OCI-LY1 (cell line): ENCODE measurements around the gene CNIH2.
"Not testable (repeated sequence)": the region's sequence is repeated elsewhere in the genome, so short reads cannot be mapped to it uniquely, and the experiment has no call there.

Source experiments
- H2AFZ ChIP-seq: fragments of 200-600 bp; sonication (generic), shearing (Covaris generic); 2 replicates; pipeline ENCODE4 v1.6.0; 2014; ENCODE audit warnings: antibody characterized with exemption, mild to moderate bottlenecking, low read length
- H3F3A ChIP-seq: fragments of 200-600 bp; sonication (generic), shearing (Covaris generic); 2 replicates; pipeline ENCODE4 v1.6.0; 2014; ENCODE audit warnings: mild to moderate bottlenecking, antibody characterized with exemption, low read length, moderate library complexity; ENCODE audit not compliant: insufficient read depth
- H3K27ac ChIP-seq: fragments of 200-600 bp; sonication (generic); 2 replicates; pipeline ENCODE4 v1.5.1; 2014; ENCODE audit warnings: low read length, mixed run types, mild to moderate bottlenecking, low read depth; ENCODE audit not compliant: poor library complexity, severe bottlenecking
- H3K27me3 ChIP-seq: fragments of 200-600 bp; sonication (generic); 2 replicates; pipeline ENCODE4 v1.6.0; 2014; ENCODE audit warnings: antibody characterized with exemption, mild to moderate bottlenecking, low read length, moderate library complexity; ENCODE audit not compliant: insufficient read depth
- H3K36me3 ChIP-seq: fragments of 200-600 bp; sonication (generic); 2 replicates; pipeline ENCODE4 v1.6.1; 2014; ENCODE audit warnings: mild to moderate bottlenecking, antibody characterized with exemption, low read length, moderate library complexity, mixed read lengths; ENCODE audit not compliant: insufficient read depth
- H3K4me1 ChIP-seq: fragments of 200-600 bp; sonication (generic); 2 replicates; pipeline ENCODE4 v1.5.1; 2014; ENCODE audit warnings: mild to moderate bottlenecking, low read length, moderate library complexity; ENCODE audit not compliant: insufficient read depth, severe bottlenecking
- H3K4me2 ChIP-seq: fragments of 200-600 bp; sonication (generic), shearing (Covaris generic); 2 replicates; pipeline ENCODE4 v1.6.1; 2014; ENCODE audit warnings: low read length
- H3K4me3 ChIP-seq: fragments of 200-600 bp; sonication (generic); 2 replicates; pipeline ENCODE4 v1.5.1; 2014; ENCODE audit warnings: low read length, low read depth, mild to moderate bottlenecking, mixed read lengths; ENCODE audit not compliant: poor library complexity, severe bottlenecking
- H3K79me2 ChIP-seq: fragments of 200-600 bp; shearing (Covaris generic); 2 replicates; pipeline ENCODE4 v1.6.1; 2016; ENCODE audit warnings: mixed run types, low read length, mixed read lengths; ENCODE audit not compliant: insufficient read depth
- H3K9ac ChIP-seq: fragments of 200-600 bp; sonication (generic), shearing (Covaris generic); 2 replicates; pipeline ENCODE4 v1.6.1; 2014; ENCODE audit warnings: mild to moderate bottlenecking, low read length, mixed read lengths
- H3K9me2 ChIP-seq: fragments of 200-600 bp; sonication (generic), shearing (Covaris generic); 2 replicates; pipeline ENCODE4 v1.6.1; 2014; ENCODE audit warnings: low read depth, mild to moderate bottlenecking, low read length, mixed read lengths
- H3K9me3 ChIP-seq: fragments of 200-600 bp; shearing (Covaris generic); 2 replicates; pipeline ENCODE4 v1.6.1; 2014; ENCODE audit warnings: low read length, mixed read lengths
- H4K20me1 ChIP-seq: fragments of 200-600 bp; sonication (generic), shearing (Covaris generic); 2 replicates; pipeline ENCODE4 v1.6.0; 2016; ENCODE audit warnings: mild to moderate bottlenecking, low read length; ENCODE audit not compliant: insufficient read depth
- CTCF ChIP-seq: fragments of 200-600 bp; sonication (generic), shearing (Covaris generic); IDR thresholded peaks from 2 replicates; pipeline ENCODE4 v1.5.1; 2017; ENCODE audit warnings: mild to moderate bottlenecking, antibody characterized with exemption, low read length, moderate library complexity, mixed read lengths
- EZH2 ChIP-seq: fragments of 200-600 bp; sonication (generic), shearing (Covaris generic); IDR thresholded peaks from 2 replicates; pipeline ENCODE4 v1.8.0; 2017; ENCODE audit warnings: borderline replicate concordance, mixed run types, mild to moderate bottlenecking, antibody characterized with exemption, low read length, moderate library complexity, mixed read lengths

Gene CNIH2

GRCh38 chr11:66251809-66252208 is 26.2 kb upstream of the CNIH2 start:
- no peaks in the 10 kb centered on the region for H3K27me3 ChIP-seq
- TF ChIP-seq EZH2 = no peak
- no peak for TF ChIP-seq CTCF
- H3F3A ChIP-seq = no peaks in the 10 kb centered on the region
- no peaks in the 10 kb centered on the region for H3K9me2 ChIP-seq
- H3K4me3 ChIP-seq = no peak overlapping the region
- no peaks in the 10 kb centered on the region for H3K79me2 ChIP-seq
- no peak overlapping the region for H2AFZ ChIP-seq
- no peaks in the 10 kb centered on the region for H3K9me3 ChIP-seq
- no peaks in the 10 kb centered on the region for H4K20me1 ChIP-seq
- H3K4me2 ChIP-seq = no peak overlapping the region
- peaks cover 9% of the 10 kb centered on the region for H3K4me1 ChIP-seq
- H3K9ac ChIP-seq = no peak overlapping the region
- peaks cover 23% of the 10 kb centered on the region for H3K36me3 ChIP-seq
- no peak overlapping the region for H3K27ac ChIP-seq

- not testable (repeated sequence) for H2AFZ ChIP-seq, H3K4me2 ChIP-seq, H3K9me2 ChIP-seq, H3K4me3 ChIP-seq, H3F3A ChIP-seq, H4K20me1 ChIP-seq, H3K79me2 ChIP-seq, H3K9me3 ChIP-seq, H3K27me3 ChIP-seq, H3K27ac ChIP-seq, H3K9ac ChIP-seq
- Histone ChIP-seq H3K4me1 (peaks cover 11% of the 10 kb centered on the region), H3K36me3 (peaks cover 18% of the 10 kb centered on the region)
Measured at GRCh38 chr11:66253081-66253480, 24.9 kb upstream of the CNIH2 start.

- H3K4me3 ChIP-seq = peak overlapping the region; percentile 85
- H3K4me2 ChIP-seq = peak overlapping the region; percentile 95
- H3K79me2 ChIP-seq = no peaks in the 10 kb centered on the region
- no peaks in the 10 kb centered on the region for H4K20me1 ChIP-seq
- H3K4me1 ChIP-seq = peaks cover 19% of the 10 kb centered on the region
- peak overlapping the region; percentile 90 for H3K9ac ChIP-seq
- TF ChIP-seq CTCF (no peak), EZH2 (no peak)
- peaks cover 33% of the 10 kb centered on the region for H3K36me3 ChIP-seq
- H3K9me2 ChIP-seq = no peaks in the 10 kb centered on the region
- no peak overlapping the region for H2AFZ ChIP-seq
- H3K9me3 ChIP-seq = no peaks in the 10 kb centered on the region
- no peaks in the 10 kb centered on the region for H3K27me3 ChIP-seq
- no peak overlapping the region for H3K27ac ChIP-seq
- H3F3A ChIP-seq = no peaks in the 10 kb centered on the region
Measured at GRCh38 chr11:66258473-66258893, 19.5 kb upstream of the CNIH2 start.

- Histone ChIP-seq H3K9me2 (no peaks in the 10 kb centered on the region), H3K36me3 (peaks cover 34% of the 10 kb centered on the region), H3K9ac (peak overlapping the region; percentile 90; the same call in 1 of the 2 replicates), H4K20me1 (no peaks in the 10 kb centered on the region), H3K4me2 (peak overlapping the region; percentile 95; the same call in 1 of the 2 replicates), H2AFZ (no peak overlapping the region), H3K4me3 (no peak overlapping the region), H3K27me3 (no peaks in the 10 kb centered on the region), H3K27ac (no peak overlapping the region), H3F3A (no peaks in the 10 kb centered on the region), H3K4me1 (peaks cover 19% of the 10 kb centered on the region), H3K9me3 (no peaks in the 10 kb centered on the region), H3K79me2 (no peaks in the 10 kb centered on the region)
- TF ChIP-seq CTCF = no peak
- no peak for TF ChIP-seq EZH2
Measured at GRCh38 chr11:66259225-66259624, 18.8 kb upstream of the CNIH2 start.
